ENCODE measurements around the gene PTPRT.

PTPRT gene

GRCh38 chr20:42975974-42976373 lies 213.7 kb downstream of the PTPRT start:
- no peak for TF ChIP-seq USF1 (IDR thresholded peaks at IDR 0.05)
- TF ChIP-seq ZBTB7A (IDR thresholded peaks at IDR 0.05; ENCODE audit: low read depth), result no peak
- TF ChIP-seq REST (IDR thresholded peaks at IDR 0.05; ENCODE audit: low read depth), result no peak

GRCh38 chr20:42974347-42974746 lies 215.4 kb downstream of the PTPRT start:
- TF ChIP-seq TCF12 (IDR thresholded peaks at IDR 0.05; ENCODE audit: low read depth), result no peak
- no peak for TF ChIP-seq EGR1 (IDR thresholded peaks at IDR 0.05)
- TF ChIP-seq TEAD4 (IDR thresholded peaks at IDR 0.05), result no peak
- TF ChIP-seq USF1 (IDR thresholded peaks at IDR 0.05), result no peak
- TF ChIP-seq YY1 (IDR thresholded peaks at IDR 0.05; ENCODE audit: low read depth), result no peak
- TF ChIP-seq TAF1 (IDR thresholded peaks at IDR 0.05; ENCODE audit: low read depth), result no peak
- no peak for TF ChIP-seq ZBTB7A (IDR thresholded peaks at IDR 0.05; ENCODE audit: low read depth)
- TF ChIP-seq REST (IDR thresholded peaks at IDR 0.05; ENCODE audit: low read depth), result no peak
- TF ChIP-seq FOXM1 (IDR thresholded peaks at IDR 0.05; ENCODE audit: borderline replicate concordance, low read depth), result no peak
- no peak for TF ChIP-seq RAD21 (IDR thresholded peaks at IDR 0.05; ENCODE audit: low read depth)
- TF ChIP-seq CREB1 (IDR thresholded peaks at IDR 0.05; ENCODE audit: low read depth), result no peak

GRCh38 chr20:42972591-42972990 lies 217.1 kb downstream of the PTPRT start:
- TF ChIP-seq NFIC (IDR thresholded peaks at IDR 0.05) (no peak), YY1 (IDR thresholded peaks at IDR 0.05; ENCODE audit: low read depth) (no peak), EGR1 (IDR thresholded peaks at IDR 0.05) (no peak), CREB1 (IDR thresholded peaks at IDR 0.05; ENCODE audit: low read depth) (no peak), CEBPB (IDR thresholded peaks at IDR 0.05) (no peak), RAD21 (IDR thresholded peaks at IDR 0.05; ENCODE audit: low read depth) (no peak), TCF12 (IDR thresholded peaks at IDR 0.05; ENCODE audit: low read depth) (no peak), USF1 (IDR thresholded peaks at IDR 0.05) (no peak)

- TF ChIP-seq TCF12 (IDR thresholded peaks at IDR 0.05; ENCODE audit: low read depth) (no peak), MAX (IDR thresholded peaks at IDR 0.05) (no peak)
These were observed 221.0 kb downstream of the PTPRT start for GRCh38 chr20:42968746-42969145.

- TF ChIP-seq EGR1 (IDR thresholded peaks at IDR 0.05) (no peak), FOXM1 (IDR thresholded peaks at IDR 0.05; ENCODE audit: borderline replicate concordance, low read depth) (no peak), ZBTB7A (IDR thresholded peaks at IDR 0.05; ENCODE audit: low read depth) (no peak), RAD21 (IDR thresholded peaks at IDR 0.05; ENCODE audit: low read depth) (no peak), TCF12 (IDR thresholded peaks at IDR 0.05; ENCODE audit: low read depth) (no peak), YY1 (IDR thresholded peaks at IDR 0.05; ENCODE audit: low read depth) (no peak), TEAD4 (IDR thresholded peaks at IDR 0.05) (no peak), EP300 (IDR thresholded peaks at IDR 0.05; ENCODE audit: borderline replicate concordance) (no peak), TAF1 (IDR thresholded peaks at IDR 0.05; ENCODE audit: low read depth) (no peak), CEBPB (IDR thresholded peaks at IDR 0.05) (no peak), USF1 (IDR thresholded peaks at IDR 0.05) (no peak), NFIC (IDR thresholded peaks at IDR 0.05) (no peak), CREB1 (IDR thresholded peaks at IDR 0.05; ENCODE audit: low read depth) (no peak), REST (IDR thresholded peaks at IDR 0.05; ENCODE audit: low read depth) (no peak), MAX (IDR thresholded peaks at IDR 0.05) (no peak)
These were observed 225.9 kb downstream of the PTPRT start for GRCh38 chr20:42963796-42964195.

Measured in Ishikawa (cell line).